HFFc6 (cell line): Measurements from ENCODE around the gene DDX39A. TPM values are rescaled to one million over a fixed set of nuclear protein-coding genes. Genes with fewer than 3 reads are reported as not detected.

Experiments
- DNase-seq: peaks from one replicate; pipeline ENCODE4 v3.0.0-alpha.2; 2018
- H3K27ac Mint-ChIP-seq: 2 replicates; pipeline ENCODE4 v1.8.0; 2020; ENCODE audit warnings: mild to moderate bottlenecking, mixed read lengths
- H3K27me3 Mint-ChIP-seq: 2 replicates; pipeline ENCODE4 v1.8.0; 2021; ENCODE audit warnings: mild to moderate bottlenecking, moderate library complexity, mixed read lengths; ENCODE audit not compliant: insufficient read depth
- H3K36me3 Mint-ChIP-seq: 2 replicates; pipeline ENCODE4 v1.8.0; 2021; ENCODE audit warnings: low read depth, mixed read lengths
- H3K4me1 Mint-ChIP-seq: 2 replicates; pipeline ENCODE4 v1.8.0; 2020; ENCODE audit warnings: low read depth, mixed read lengths
- H3K4me3 Mint-ChIP-seq: 2 replicates; pipeline ENCODE4 v1.8.0; 2020; ENCODE audit warnings: mild to moderate bottlenecking, moderate library complexity, mixed read lengths
- H3K9me3 Mint-ChIP-seq: 2 replicates; pipeline ENCODE4 v1.8.0; 2020; ENCODE audit warnings: mild to moderate bottlenecking, mixed read lengths
- CTCF ChIP-seq: fragments of 200-600 bp; sonication (generic); IDR thresholded peaks from 2 replicates; pipeline ENCODE4 v1.5.0; 2021; ENCODE audit warnings: antibody characterized with exemption, mild to moderate bottlenecking
- total RNA-seq, 6 experiments: library from RNA; stranded (reverse); fragmentation: NEBNext Ultra II Directional; extraction: Animal tissue kit (Norgen Biotek cat#: 25700); gene quantifications; 2 replicates in 1 of 6; 3 replicates in 5 of 6; pipeline ENCODE4 v1.2.3, GENCODE V29; 2021

The DDX39A gene
- total RNA-seq, 6 experiments from 2014 or later = 52.5 to 82.7 (median 78.0) TPM

- Mint-ChIP-seq H3K9me3 (no peaks in the 10 kb centered on the region), H3K4me1 (no peaks in the 10 kb centered on the region), H3K36me3 (peaks cover 21% of the 10 kb centered on the region), H3K27me3 (no peaks in the 10 kb centered on the region; the same call in 1 of the 2 replicates), H3K27ac (no peak overlapping the region), H3K4me3 (no peak overlapping the region)
- TF ChIP-seq CTCF = no peak
- no peak for DNase-seq
Measured at GRCh38 chr19:14394167-14394566, 25.0 kb downstream of the DDX39A start.

DNA sequence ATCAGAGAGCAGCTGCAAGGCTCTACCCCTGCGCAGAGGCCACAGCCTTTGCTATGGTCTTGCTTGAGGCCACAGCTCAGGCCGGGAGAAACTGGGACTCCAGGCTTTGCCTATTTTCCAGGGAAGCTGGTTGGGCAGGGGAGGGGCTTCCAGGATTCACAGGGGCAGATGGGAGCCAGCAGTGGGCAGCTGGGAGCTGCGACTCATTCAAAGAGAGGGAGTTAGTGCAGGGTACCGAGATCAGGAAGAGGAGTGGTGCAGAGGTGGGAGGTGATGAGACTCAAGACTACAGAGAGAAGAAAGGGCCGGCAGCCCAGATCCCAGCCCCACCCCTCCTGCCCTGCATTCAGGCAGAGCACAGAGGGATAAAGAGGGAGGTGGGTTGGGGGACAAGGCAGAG lies 25.8 kb downstream of the DDX39A start:
- Mint-ChIP-seq H3K27me3 (peaks cover 3% of the 10 kb centered on the region; the same call in 1 of the 2 replicates), H3K36me3 (peaks cover 26% of the 10 kb centered on the region), H3K4me3 (no peak overlapping the region), H3K9me3 (no peaks in the 10 kb centered on the region), H3K27ac (no peak overlapping the region), H3K4me1 (no peaks in the 10 kb centered on the region)
- no peak for DNase-seq
- no peak for TF ChIP-seq CTCF

DNA sequence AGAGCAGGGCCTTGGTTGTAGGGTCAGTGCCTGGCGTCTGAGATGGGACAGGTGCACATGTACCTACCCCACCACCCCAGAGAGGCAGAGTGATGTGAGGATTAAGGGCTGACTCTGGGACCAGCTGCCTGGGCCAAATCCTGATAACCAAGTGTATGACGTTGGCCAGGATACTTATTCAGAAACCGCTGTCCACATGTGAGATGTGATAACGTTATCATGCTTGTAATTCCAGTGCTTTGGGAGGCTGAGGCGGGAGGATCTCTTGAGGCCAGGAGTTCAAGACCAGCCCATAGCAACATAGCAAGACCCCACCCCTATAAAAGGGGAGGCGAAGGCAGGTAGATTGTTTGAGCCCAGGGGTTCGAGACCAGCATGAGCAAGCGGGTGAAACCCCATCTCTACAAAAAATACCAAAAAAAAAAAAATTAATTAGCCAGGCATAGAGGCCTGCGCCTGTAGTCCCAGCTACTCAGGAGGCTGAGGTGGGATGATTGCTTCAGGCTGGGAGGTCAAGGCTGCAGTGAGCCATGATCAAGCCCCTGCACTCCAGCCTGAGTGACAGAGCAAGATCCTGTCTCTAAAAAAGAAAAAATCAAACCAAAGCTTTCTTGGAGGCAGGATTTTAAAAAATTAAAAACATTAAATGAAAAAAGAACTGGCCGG lies 27.9 kb downstream of the DDX39A start:
- Mint-ChIP-seq H3K4me1 (no peaks in the 10 kb centered on the region), H3K27me3 (peaks cover 5% of the 10 kb centered on the region; the same call in 1 of the 2 replicates), H3K36me3 (peaks cover 14% of the 10 kb centered on the region), H3K9me3 (no peaks in the 10 kb centered on the region), H3K27ac (no peak overlapping the region), H3K4me3 (no peak overlapping the region)
- no peak for DNase-seq
- TF ChIP-seq CTCF = no peak

- TF ChIP-seq CTCF = no peak
- Mint-ChIP-seq H3K27me3 (peaks cover 5% of the 10 kb centered on the region; the same call in 1 of the 2 replicates), H3K9me3 (no peaks in the 10 kb centered on the region), H3K4me1 (peaks cover under 1% of the 10 kb centered on the region; the same call in 1 of the 2 replicates), H3K36me3 (peaks cover 14% of the 10 kb centered on the region), H3K4me3 (no peak overlapping the region), H3K27ac (no peak overlapping the region)
- no peak for DNase-seq
Measured at GRCh38 chr19:14390548-14390947, 28.6 kb downstream of the DDX39A start.

DNA sequence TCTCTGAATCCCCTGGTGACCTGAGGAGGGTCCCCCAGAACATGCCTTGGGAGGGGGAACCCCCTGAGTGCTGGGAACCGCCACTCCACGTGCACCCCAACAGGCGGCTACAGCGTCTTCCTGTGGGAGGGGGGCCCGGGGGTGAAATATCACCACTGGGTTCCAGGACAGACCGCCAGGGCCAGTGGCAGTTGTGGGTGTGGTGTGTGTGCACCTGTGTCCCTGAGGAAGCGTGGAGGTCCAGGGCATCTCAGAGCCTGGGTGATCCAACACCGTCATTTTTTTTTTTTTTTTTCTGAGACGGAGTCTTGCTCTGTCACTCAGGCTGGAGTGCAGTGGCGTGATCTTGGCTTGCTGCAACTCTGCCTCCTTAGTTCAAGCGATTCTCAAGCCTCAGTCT lies 33.6 kb downstream of the DDX39A start:
- no peak for TF ChIP-seq CTCF
- Mint-ChIP-seq H3K4me1 (peaks cover 42% of the 10 kb centered on the region), H3K4me3 (peak overlapping the region; percentile 87; the same call in 1 of the 2 replicates), H3K36me3 (peaks cover 5% of the 10 kb centered on the region; the same call in 1 of the 2 replicates), H3K9me3 (no peaks in the 10 kb centered on the region), H3K27ac (peak overlapping the region; percentile 99), H3K27me3 (peaks cover 14% of the 10 kb centered on the region)
- DNase-seq = no peak
